Hematopoietic multipotent progenitor cell treated with erythropoietin and hydrocortisone succinate and interleukin-3 and kit ligand, for 6 days (in vitro differentiated cells): ENCODE data around the gene ICE1.
A peak's percentile ranks its signal among the peaks of the same experiment; 100 is the strongest.
"Not testable (repeated sequence)": the region's sequence is repeated elsewhere in the genome, so short reads cannot be mapped to it uniquely, and the experiment has no call there.

Source experiments
- DNase-seq: peaks from one replicate; pipeline ENCODE4 v3.0.0-alpha.2; 2015

Gene ICE1

GRCh38 chr5:5405441-5405840, 17.0 kb upstream of the ICE1 start:
- no peak for DNase-seq

GRCh38 chr5:5407924-5408323, 14.6 kb upstream of the ICE1 start:
- no peak for DNase-seq

GRCh38 chr5:5409151-5409810, 13.2 kb upstream of the ICE1 start:
- peak; percentile 15 for DNase-seq

GRCh38 chr5:5413856-5414255, 8.6 kb upstream of the ICE1 start:
- not testable (repeated sequence) for DNase-seq

- DNase-seq = no peak
Observed at GRCh38 chr5:5414999-5415398, 7.5 kb upstream of the ICE1 start.

- no peak for DNase-seq
Observed at GRCh38 chr5:5416733-5417132, 5.7 kb upstream of the ICE1 start.

- DNase-seq = no peak
Observed at GRCh38 chr5:5418006-5418405, 4.5 kb upstream of the ICE1 start.

GRCh38 chr5:5418764-5419163, 3.7 kb upstream of the ICE1 start:
- no peak for DNase-seq

GRCh38 chr5:5419291-5420210, 2.9 kb upstream of the ICE1 start:
- DNase-seq = peak; percentile 72

- DNase-seq = no peak
Observed at GRCh38 chr5:5420251-5420650, 2.2 kb upstream of the ICE1 start.

GRCh38 chr5:5421149-5421960, 1.1 kb upstream of the ICE1 start:
- peak; percentile 44 for DNase-seq

GRCh38 chr5:5422819-5423515, 490 bp downstream of the ICE1 start:
- DNase-seq = peak; percentile 27

GRCh38 chr5:5423586-5423985, 1.1 kb downstream of the ICE1 start:
- DNase-seq = no peak

GRCh38 chr5:5424736-5425135, 2.3 kb downstream of the ICE1 start:
- DNase-seq = peak; percentile 13

- peak; percentile 39 for DNase-seq
Observed at GRCh38 chr5:5430136-5430535, 7.7 kb downstream of the ICE1 start.

GRCh38 chr5:5432020-5432707, 9.7 kb downstream of the ICE1 start:
- no peak for DNase-seq

- DNase-seq = no peak
Observed at GRCh38 chr5:5436203-5436760, 13.8 kb downstream of the ICE1 start.

GRCh38 chr5:5437227-5438172, 15.0 kb downstream of the ICE1 start:
- no peak for DNase-seq

- DNase-seq = no peak
Observed at GRCh38 chr5:5451863-5452262, 29.4 kb downstream of the ICE1 start.

GRCh38 chr5:5453131-5453530, 30.7 kb downstream of the ICE1 start:
- no peak for DNase-seq

- DNase-seq = no peak
Observed at GRCh38 chr5:5454391-5454790, 31.9 kb downstream of the ICE1 start.
